Hematopoietic multipotent progenitor cell treated with erythropoietin and hydrocortisone succinate and interleukin-3 and kit ligand, for 8 days (in vitro differentiated cells): Measurements from ENCODE around the gene ZNF423.

Source experiments
- DNase-seq: peaks from one replicate; pipeline ENCODE4 v3.0.0-alpha.2; 2015

Gene ZNF423

GRCh38 chr16:49463529-49463928 lies 392.4 kb downstream of the ZNF423 start:
- DNase-seq = no peak

GRCh38 chr16:49462989-49463371 lies 392.9 kb downstream of the ZNF423 start:
- no peak for DNase-seq

GRCh38 chr16:49462362-49462988 lies 393.4 kb downstream of the ZNF423 start:
- DNase-seq = no peak

- DNase-seq = no peak
Measured at GRCh38 chr16:49461517-49461951, 394.4 kb downstream of the ZNF423 start.

GRCh38 chr16:49460786-49461470 lies 395.0 kb downstream of the ZNF423 start:
- no peak for DNase-seq

- no peak for DNase-seq
Measured at GRCh38 chr16:49459953-49460735, 395.8 kb downstream of the ZNF423 start.

GRCh38 chr16:49458656-49459445 lies 397.1 kb downstream of the ZNF423 start:
- DNase-seq = no peak

GRCh38 chr16:49458243-49458642 lies 397.7 kb downstream of the ZNF423 start:
- DNase-seq = no peak

- no peak for DNase-seq
Measured at GRCh38 chr16:49457196-49457595, 398.7 kb downstream of the ZNF423 start.

- DNase-seq = no peak
Measured at GRCh38 chr16:49456763-49457162, 399.1 kb downstream of the ZNF423 start.

GRCh38 chr16:49455991-49456745 lies 399.7 kb downstream of the ZNF423 start:
- DNase-seq = no peak

- DNase-seq = no peak
Measured at GRCh38 chr16:49455181-49455990, 400.5 kb downstream of the ZNF423 start.

GRCh38 chr16:49454426-49455180 lies 401.3 kb downstream of the ZNF423 start:
- no peak for DNase-seq

- DNase-seq = no peak
Measured at GRCh38 chr16:49453983-49454382, 401.9 kb downstream of the ZNF423 start.

GRCh38 chr16:49453021-49453420 lies 402.9 kb downstream of the ZNF423 start:
- no peak for DNase-seq

GRCh38 chr16:49452578-49452977 lies 403.3 kb downstream of the ZNF423 start:
- DNase-seq = no peak

GRCh38 chr16:49452108-49452507 lies 403.8 kb downstream of the ZNF423 start:
- no peak for DNase-seq

GRCh38 chr16:49446805-49447204 lies 409.1 kb downstream of the ZNF423 start:
- no peak for DNase-seq

GRCh38 chr16:49443576-49443975 lies 412.3 kb downstream of the ZNF423 start:
- DNase-seq = no peak

- DNase-seq = no peak
Measured at GRCh38 chr16:49442805-49443204, 413.1 kb downstream of the ZNF423 start.

GRCh38 chr16:49441366-49441780 lies 414.5 kb downstream of the ZNF423 start:
- no peak for DNase-seq
